Hepatocyte (in vitro differentiated cells): ENCODE results near the gene STK33. TPM values are rescaled to one million over a fixed set of nuclear protein-coding genes. Genes with fewer than 3 reads are reported as not detected.

Experiments used
- DNase-seq: peaks from one replicate; pipeline ENCODE4 v3.0.0-alpha.2; 2016; ENCODE audit warnings: low spot score
- H2AFZ ChIP-seq: fragments of 200-600 bp; sonication (generic); 2 replicates; pipeline ENCODE4 v1.6.0; 2016; ENCODE audit warnings: antibody characterized with exemption, mild to moderate bottlenecking
- H3K27ac ChIP-seq: fragments of 200-600 bp; sonication (generic); 2 replicates; pipeline ENCODE4 v1.5.1; 2016; ENCODE audit warnings: mild to moderate bottlenecking
- H3K27me3 ChIP-seq: fragments of 200-600 bp; sonication (generic); 2 replicates; pipeline ENCODE4 v1.6.1; 2016
- H3K36me3 ChIP-seq: fragments of 200-600 bp; sonication (generic); replicated peaks from 2 replicates; pipeline ENCODE4 v1.5.1; 2016; ENCODE audit warnings: low read depth; ENCODE audit not compliant: insufficient read depth
- H3K4me1 ChIP-seq: fragments of 200-600 bp; sonication (generic); 2 replicates; pipeline ENCODE4 v1.5.1; 2016; ENCODE audit warnings: mild to moderate bottlenecking, moderate library complexity; ENCODE audit not compliant: insufficient read depth
- H3K4me2 ChIP-seq: fragments of 200-600 bp; sonication (generic); 2 replicates; pipeline ENCODE4 v1.6.0; 2016
- H3K4me3 ChIP-seq: fragments of 200-600 bp; sonication (generic); 2 replicates; pipeline ENCODE4 v1.5.1; 2016; ENCODE audit warnings: mild to moderate bottlenecking
- H3K79me2 ChIP-seq: fragments of 200-600 bp; sonication (generic); 2 replicates; pipeline ENCODE4 v1.6.0; 2017; ENCODE audit warnings: mild to moderate bottlenecking
- H3K9me2 ChIP-seq: fragments of 200-600 bp; sonication (generic); replicated peaks from 2 replicates; pipeline ENCODE4 v1.6.0; 2017; ENCODE audit warnings: mild to moderate bottlenecking; ENCODE audit not compliant: insufficient read depth
- H3K9me3 ChIP-seq: fragments of 200-600 bp; sonication (generic); 2 replicates; pipeline ENCODE4 v1.5.1; 2016; ENCODE audit warnings: low read depth, mild to moderate bottlenecking
- H4K20me1 ChIP-seq: fragments of 200-600 bp; sonication (generic); 2 replicates; pipeline ENCODE4 v1.6.0; 2016; ENCODE audit warnings: mild to moderate bottlenecking; ENCODE audit not compliant: insufficient read depth, poor library complexity, severe bottlenecking
- CTCF ChIP-seq: fragments of 200-600 bp; sonication (generic); IDR thresholded peaks from 2 replicates; pipeline ENCODE4 v1.5.1; 2016; ENCODE audit warnings: antibody characterized with exemption, mild to moderate bottlenecking; ENCODE audit not compliant: poor library complexity
- EZH2 ChIP-seq: fragments of 200-600 bp; sonication (generic); IDR thresholded peaks from 2 replicates; pipeline ENCODE4 v1.6.1; 2016; ENCODE audit warnings: antibody characterized with exemption, mild to moderate bottlenecking, borderline replicate concordance
- EZH2phosphoT487 ChIP-seq: fragments of 200-600 bp; sonication (generic); IDR thresholded peaks from one replicate; pipeline ENCODE4 v1.6.1; 2018; ENCODE audit warnings: antibody characterized with exemption, mild to moderate bottlenecking, low read depth, moderate library complexity; ENCODE audit not compliant: unreplicated experiment, severe bottlenecking
- WGBS: methylation state at CpG from one replicate; pipeline ENCODE4 v1.1.6; 2016; ENCODE audit warnings: low lambda C conversion rate; ENCODE audit errors: missing lambda C conversion rate; 5-methylcytosine and 5-hydroxymethylcytosine counted together
- polyA plus RNA-seq: library from polyadenylated mRNA; unstranded; fragments of >200 nt; fragmentation: Nextera tagmentation; extraction: Ambion mirVana; gene quantifications from 2 replicates; pipeline ENCODE4 v1.2.1, GENCODE V29; 2016
- total RNA-seq: library from RNA; depleted of rRNA; stranded (reverse); fragments of >200 nt; gene quantifications from 2 replicates; pipeline ENCODE4 v1.2.3, GENCODE V29; 2014

Gene STK33
- total and polyA plus RNA-seq, 2 experiments from 2014 or later: 3.0 to 12.8 TPM

- Histone ChIP-seq H2AFZ (no peak overlapping the region), H3K27ac (no peak overlapping the region), H3K4me1 (no peaks in the 10 kb centered on the region), H3K36me3 (no peaks in the 10 kb centered on the region), H3K4me3 (no peak overlapping the region), H3K79me2 (no peaks in the 10 kb centered on the region), H3K4me2 (no peak overlapping the region), H4K20me1 (no peaks in the 10 kb centered on the region), H3K9me3 (no peaks in the 10 kb centered on the region), H3K27me3 (no peaks in the 10 kb centered on the region), H3K9me2 (no peaks in the 10 kb centered on the region)
- TF ChIP-seq EZH2phosphoT487 (no peak), CTCF (no peak), EZH2 (no peak)
- 86% methylated on average over 13 of the region's 13 CpGs for WGBS
- DNase-seq: no peak
Measured at GRCh38 chr11:8357891-8358566, 236.0 kb downstream of the STK33 start.

- DNase-seq: no peak
- H3K4me2 ChIP-seq: no peak overlapping the region
- H2AFZ ChIP-seq: no peak overlapping the region
- no peaks in the 10 kb centered on the region for H3K9me2 ChIP-seq
- no peak for TF ChIP-seq CTCF
- no peak for TF ChIP-seq EZH2phosphoT487
- TF ChIP-seq EZH2: no peak
- 92% methylated on average over 4 of the region's 4 CpGs for WGBS
- H3K27me3 ChIP-seq: no peaks in the 10 kb centered on the region
- no peak overlapping the region for H3K4me3 ChIP-seq
- H3K79me2 ChIP-seq: no peaks in the 10 kb centered on the region
- no peaks in the 10 kb centered on the region for H3K36me3 ChIP-seq
- no peaks in the 10 kb centered on the region for H4K20me1 ChIP-seq
- no peaks in the 10 kb centered on the region for H3K9me3 ChIP-seq
- H3K27ac ChIP-seq: no peak overlapping the region
- H3K4me1 ChIP-seq: no peaks in the 10 kb centered on the region
Measured at GRCh38 chr11:8357505-8357888, 236.5 kb downstream of the STK33 start.

GRCh38 chr11:8356721-8357504 lies 237.1 kb downstream of the STK33 start:
- Histone ChIP-seq H3K36me3 (no peaks in the 10 kb centered on the region), H3K27me3 (no peaks in the 10 kb centered on the region), H2AFZ (no peak overlapping the region), H3K79me2 (no peaks in the 10 kb centered on the region), H3K27ac (no peak overlapping the region), H3K4me2 (no peak overlapping the region), H3K4me3 (no peak overlapping the region), H3K4me1 (no peaks in the 10 kb centered on the region), H4K20me1 (no peaks in the 10 kb centered on the region), H3K9me3 (no peaks in the 10 kb centered on the region), H3K9me2 (no peaks in the 10 kb centered on the region)
- 85% methylated on average over 30 of the region's 30 CpGs for WGBS
- no peak for DNase-seq
- no peak for TF ChIP-seq EZH2
- TF ChIP-seq CTCF: no peak
- no peak for TF ChIP-seq EZH2phosphoT487
